ENCODE results near the gene PXDN. TPM values are rescaled to one million over a fixed set of nuclear protein-coding genes. Genes with fewer than 3 reads are reported as not detected.
"Not testable (repeated sequence)": the region's sequence is repeated elsewhere in the genome, so short reads cannot be mapped to it uniquely, and the experiment has no call there.

PXDN gene
- total RNA-seq, 2 experiments from 2014 or later = 2.0 to 3.1 TPM

- no peak overlapping the region for H3K4me3 Mint-ChIP-seq
- ATAC-seq (no peak), DNase-seq (no peak)
- no peaks in the 10 kb centered on the region for H3K4me1 Mint-ChIP-seq
- no peaks in the 10 kb centered on the region for H3K36me3 Mint-ChIP-seq
- H3K9me3 Mint-ChIP-seq (ENCODE audit: low read depth) = no peaks in the 10 kb centered on the region
- no peaks in the 10 kb centered on the region for H3K27me3 Mint-ChIP-seq
- CTCF ChIA-PET = no interaction called here
- H3K27ac Mint-ChIP-seq = no peak overlapping the region
Observed at GRCh38 chr2:1726558-1726957, 17.8 kb downstream of the PXDN start.

GRCh38 chr2:1724351-1724750 is 20.0 kb downstream of the PXDN start:
- H3K36me3 Mint-ChIP-seq; H3K4me3 Mint-ChIP-seq; ATAC-seq; H3K27me3 Mint-ChIP-seq; H3K9me3 Mint-ChIP-seq (ENCODE audit: low read depth); H3K4me1 Mint-ChIP-seq; CTCF ChIA-PET; H3K27ac Mint-ChIP-seq; DNase-seq: not testable (repeated sequence)

GRCh38 chr2:1723397-1724042 is 20.8 kb downstream of the PXDN start:
- Mint-ChIP-seq H3K9me3 (ENCODE audit: low read depth) (no peaks in the 10 kb centered on the region), H3K4me1 (no peaks in the 10 kb centered on the region), H3K36me3 (no peaks in the 10 kb centered on the region), H3K4me3 (no peak overlapping the region), H3K27ac (no peak overlapping the region), H3K27me3 (no peaks in the 10 kb centered on the region)
- ATAC-seq = no peak
- CTCF ChIA-PET = no interaction called here
- no peak for DNase-seq

GRCh38 chr2:1722692-1723091 is 21.6 kb downstream of the PXDN start:
- CTCF ChIA-PET = no interaction called here
- no peaks in the 10 kb centered on the region for H3K4me1 Mint-ChIP-seq
- H3K9me3 Mint-ChIP-seq (ENCODE audit: low read depth) = no peaks in the 10 kb centered on the region
- no peak for DNase-seq
- H3K36me3 Mint-ChIP-seq = no peaks in the 10 kb centered on the region
- no peak overlapping the region for H3K27ac Mint-ChIP-seq
- no peak overlapping the region for H3K4me3 Mint-ChIP-seq
- ATAC-seq = no peak
- H3K27me3 Mint-ChIP-seq = no peaks in the 10 kb centered on the region

GRCh38 chr2:1721706-1722646 is 22.3 kb downstream of the PXDN start:
- no peaks in the 10 kb centered on the region for H3K27me3 Mint-ChIP-seq
- H3K4me3 Mint-ChIP-seq = no peak overlapping the region
- H3K4me1 Mint-ChIP-seq = no peaks in the 10 kb centered on the region
- DNase-seq (no peak), ATAC-seq (no peak)
- CTCF ChIA-PET = no interaction called here
- no peaks in the 10 kb centered on the region for H3K9me3 Mint-ChIP-seq (ENCODE audit: low read depth)
- H3K36me3 Mint-ChIP-seq = no peaks in the 10 kb centered on the region
- no peak overlapping the region for H3K27ac Mint-ChIP-seq

- no peak overlapping the region for H3K27ac Mint-ChIP-seq
- CTCF ChIA-PET = interaction anchor here (0.9 kb wide), 1 partner anchor 13 kb away, joined by 3 read pairs; no protein-coding TSS in a partner anchor
- H3K4me1 Mint-ChIP-seq = no peaks in the 10 kb centered on the region
- no peak overlapping the region for H3K4me3 Mint-ChIP-seq
- no peaks in the 10 kb centered on the region for H3K27me3 Mint-ChIP-seq
- ATAC-seq (no peak), DNase-seq (no peak)
- no peaks in the 10 kb centered on the region for H3K9me3 Mint-ChIP-seq (ENCODE audit: low read depth)
- no peaks in the 10 kb centered on the region for H3K36me3 Mint-ChIP-seq
Observed at GRCh38 chr2:1718339-1719220, 25.7 kb downstream of the PXDN start.

GRCh38 chr2:1717113-1717512 is 27.2 kb downstream of the PXDN start:
- Mint-ChIP-seq H3K4me3 (no peak overlapping the region), H3K27me3 (no peaks in the 10 kb centered on the region), H3K36me3 (no peaks in the 10 kb centered on the region), H3K9me3 (ENCODE audit: low read depth) (no peaks in the 10 kb centered on the region), H3K4me1 (no peaks in the 10 kb centered on the region), H3K27ac (no peak overlapping the region)
- ATAC-seq (no peak), DNase-seq (no peak)
- CTCF ChIA-PET = no interaction called here

- no peaks in the 10 kb centered on the region for H3K36me3 Mint-ChIP-seq
- no peaks in the 10 kb centered on the region for H3K9me3 Mint-ChIP-seq (ENCODE audit: low read depth)
- CTCF ChIA-PET = no interaction called here
- no peaks in the 10 kb centered on the region for H3K4me1 Mint-ChIP-seq
- H3K4me3 Mint-ChIP-seq = no peak overlapping the region
- no peaks in the 10 kb centered on the region for H3K27me3 Mint-ChIP-seq
- H3K27ac Mint-ChIP-seq = no peak overlapping the region
- no peak for ATAC-seq
- DNase-seq = no peak
Observed at GRCh38 chr2:1716441-1716840, 27.9 kb downstream of the PXDN start.

GRCh38 chr2:1716014-1716305 is 28.4 kb downstream of the PXDN start:
- H3K27ac Mint-ChIP-seq; H3K27me3 Mint-ChIP-seq; H3K4me3 Mint-ChIP-seq; DNase-seq; CTCF ChIA-PET; ATAC-seq; H3K36me3 Mint-ChIP-seq; H3K9me3 Mint-ChIP-seq (ENCODE audit: low read depth); H3K4me1 Mint-ChIP-seq: not testable (repeated sequence)

- H3K36me3 Mint-ChIP-seq = no peaks in the 10 kb centered on the region
- no peaks in the 10 kb centered on the region for H3K27me3 Mint-ChIP-seq
- CTCF ChIA-PET = no interaction called here
- no peak for DNase-seq
- no peak for ATAC-seq
- H3K4me3 Mint-ChIP-seq = no peak overlapping the region
- H3K9me3 Mint-ChIP-seq (ENCODE audit: low read depth) = no peaks in the 10 kb centered on the region
- H3K4me1 Mint-ChIP-seq = no peaks in the 10 kb centered on the region
- no peak overlapping the region for H3K27ac Mint-ChIP-seq
Observed at GRCh38 chr2:1715184-1716013, 28.9 kb downstream of the PXDN start.

- CTCF ChIA-PET = no interaction called here
- no peak for ATAC-seq
Observed at GRCh38 chr2:1714291-1715064, 29.8 kb downstream of the PXDN start.

GRCh38 chr2:1713839-1714236 is 30.5 kb downstream of the PXDN start:
- CTCF ChIA-PET = no interaction called here
- no peaks in the 10 kb centered on the region for H3K36me3 Mint-ChIP-seq
- no peaks in the 10 kb centered on the region for H3K27me3 Mint-ChIP-seq
- no peak overlapping the region for H3K4me3 Mint-ChIP-seq
- DNase-seq (no peak), ATAC-seq (no peak)
- no peaks in the 10 kb centered on the region for H3K4me1 Mint-ChIP-seq
- no peak overlapping the region for H3K27ac Mint-ChIP-seq
- H3K9me3 Mint-ChIP-seq (ENCODE audit: low read depth) = no peaks in the 10 kb centered on the region

More at GRCh38 chr2:1714291-1715064, 29.8 kb downstream of the PXDN start:
- Mint-ChIP-seq H3K27ac (no peak overlapping the region), H3K36me3 (no peaks in the 10 kb centered on the region), H3K9me3 (ENCODE audit: low read depth) (no peaks in the 10 kb centered on the region), H3K27me3 (no peaks in the 10 kb centered on the region), H3K4me1 (no peaks in the 10 kb centered on the region), H3K4me3 (no peak overlapping the region)
- DNase-seq = no peak
